Ascending aorta (tissue), 2 donors: ENCODE data around the gene FAM107A. TPM values are rescaled to one million over a fixed set of nuclear protein-coding genes. Genes with fewer than 3 reads are reported as not detected.
"Not testable (repeated sequence)": the region's sequence is repeated elsewhere in the genome, so short reads cannot be mapped to it uniquely, and the experiment has no call there.

Source experiments
- DNase-seq, 2 donors: peaks; one replicate each; pipeline ENCODE4 v3.0.0-alpha.2; 2019; ENCODE audit warnings: low spot score in 2 of 2
- H3K27ac ChIP-seq, 2 donors: fragments of 200-600 bp; sonication (generic); one replicate each; pipeline ENCODE4 v1.5.1; 2016 to 2017; ENCODE audit warnings: mild to moderate bottlenecking in 1 of 2
- H3K27me3 ChIP-seq: fragments of 200-600 bp; sonication (generic); one replicate; pipeline ENCODE4 v1.5.1; 2017
- H3K36me3 ChIP-seq, 2 donors: fragments of 200-600 bp; sonication (generic); one replicate each; pipeline ENCODE4 v1.5.1; 2016
- H3K4me1 ChIP-seq, 2 donors: fragments of 200-600 bp; sonication (generic); one replicate each; pipeline ENCODE4 v1.5.1; 2016 to 2017; ENCODE audit warnings: mild to moderate bottlenecking in 1 of 2
- H3K4me3 ChIP-seq, 2 donors: fragments of 200-600 bp; sonication (generic); one replicate each; pipeline ENCODE4 v1.5.1; 2016 to 2017; ENCODE audit warnings: mild to moderate bottlenecking in 1 of 2
- H3K9me3 ChIP-seq, 2 donors: fragments of 200-600 bp; sonication (generic); one replicate each; pipeline ENCODE4 v1.5.1; 2016
- intact Hi-C: fragments of 100-400 bp; cut with DNase I; formaldehyde crosslinking; loops from one replicate; pipeline ENCODE4 v1.15.1; 2023
- total RNA-seq: library from RNA; depleted of rRNA; stranded (reverse); fragments of >200 nt; gene quantifications from one replicate; pipeline ENCODE4 v1.1.0, GENCODE V29; 2016
- TF ChIP-seq, protein P1 (sequence below), 3 experiments: fragments of 200-600 bp in 2 of 3; fragments of 450-650 bp in 1 of 3; sonication (generic) in 2 of 3; IDR thresholded peaks; one replicate each; pipeline ENCODE4 v1.5.1; 2016 to 2019; ENCODE audit warnings: antibody characterized with exemption in 3 of 3, mild to moderate bottlenecking in 1 of 3, moderate library complexity in 1 of 3

FAM107A gene
- total RNA-seq, 1 donor from 2014 or later = 93.4 TPM

DNA sequence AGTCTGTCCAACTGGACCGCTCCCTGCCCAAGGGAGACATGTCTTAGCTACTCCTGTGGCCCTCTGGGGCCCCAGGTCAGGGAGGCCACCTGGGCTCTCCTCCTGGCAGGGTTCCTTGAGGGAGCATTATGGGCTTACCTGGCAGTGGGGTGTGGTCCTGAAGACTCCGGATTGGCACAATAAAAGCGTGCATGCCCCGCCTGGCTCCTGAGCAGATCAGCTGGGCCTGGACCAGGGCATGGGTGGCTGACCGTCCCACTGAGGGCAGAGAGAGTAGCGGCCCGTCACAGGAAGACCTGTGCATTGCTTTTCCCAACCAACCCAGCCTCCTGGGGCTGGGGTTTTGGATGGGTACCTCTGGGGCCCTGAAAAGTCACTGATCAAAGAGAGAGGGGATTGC, 45.6 kb downstream of the FAM107A start:
- intact Hi-C loops = loop anchor here (5.0 kb wide), 1 partner anchor 209 kb away; no protein-coding TSS in a partner anchor
- H3K36me3 ChIP-seq = peaks cover 5 to 55% of the 10 kb centered on the region in 2 donors

GRCh38 chr3:58530354-58530865, 46.8 kb downstream of the FAM107A start:
- Histone ChIP-seq H3K36me3 (peaks cover 5 to 61% of the 10 kb centered on the region in 2 donors), H3K27ac (no peak overlapping the region), H3K9me3 (no peaks in the 10 kb centered on the region), H3K4me3 (no peak overlapping the region), H3K27me3 (no peaks in the 10 kb centered on the region), H3K4me1 (no peaks in the 10 kb centered on the region)
- intact Hi-C loops = loop anchor here (5.0 kb wide), 1 partner anchor 208 kb away; no protein-coding TSS in a partner anchor
- TF ChIP-seq, protein P1, sequence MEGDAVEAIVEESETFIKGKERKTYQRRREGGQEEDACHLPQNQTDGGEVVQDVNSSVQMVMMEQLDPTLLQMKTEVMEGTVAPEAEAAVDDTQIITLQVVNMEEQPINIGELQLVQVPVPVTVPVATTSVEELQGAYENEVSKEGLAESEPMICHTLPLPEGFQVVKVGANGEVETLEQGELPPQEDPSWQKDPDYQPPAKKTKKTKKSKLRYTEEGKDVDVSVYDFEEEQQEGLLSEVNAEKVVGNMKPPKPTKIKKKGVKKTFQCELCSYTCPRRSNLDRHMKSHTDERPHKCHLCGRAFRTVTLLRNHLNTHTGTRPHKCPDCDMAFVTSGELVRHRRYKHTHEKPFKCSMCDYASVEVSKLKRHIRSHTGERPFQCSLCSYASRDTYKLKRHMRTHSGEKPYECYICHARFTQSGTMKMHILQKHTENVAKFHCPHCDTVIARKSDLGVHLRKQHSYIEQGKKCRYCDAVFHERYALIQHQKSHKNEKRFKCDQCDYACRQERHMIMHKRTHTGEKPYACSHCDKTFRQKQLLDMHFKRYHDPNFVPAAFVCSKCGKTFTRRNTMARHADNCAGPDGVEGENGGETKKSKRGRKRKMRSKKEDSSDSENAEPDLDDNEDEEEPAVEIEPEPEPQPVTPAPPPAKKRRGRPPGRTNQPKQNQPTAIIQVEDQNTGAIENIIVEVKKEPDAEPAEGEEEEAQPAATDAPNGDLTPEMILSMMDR (IDR thresholded peaks at IDR 0.05) = no peak
- no peak for DNase-seq

More for the DNA sequence above, 45.6 kb downstream of the FAM107A start:
- TF ChIP-seq, protein P1 (IDR thresholded peaks at IDR 0.05) = no peak
- Histone ChIP-seq H3K4me1 (peaks cover 0 to 5% of the 10 kb centered on the region in 2 donors), H3K27ac (no peak overlapping the region), H3K9me3 (no peaks in the 10 kb centered on the region), H3K4me3 (no peak overlapping the region), H3K27me3 (no peaks in the 10 kb centered on the region)
- DNase-seq = no peak

DNA sequence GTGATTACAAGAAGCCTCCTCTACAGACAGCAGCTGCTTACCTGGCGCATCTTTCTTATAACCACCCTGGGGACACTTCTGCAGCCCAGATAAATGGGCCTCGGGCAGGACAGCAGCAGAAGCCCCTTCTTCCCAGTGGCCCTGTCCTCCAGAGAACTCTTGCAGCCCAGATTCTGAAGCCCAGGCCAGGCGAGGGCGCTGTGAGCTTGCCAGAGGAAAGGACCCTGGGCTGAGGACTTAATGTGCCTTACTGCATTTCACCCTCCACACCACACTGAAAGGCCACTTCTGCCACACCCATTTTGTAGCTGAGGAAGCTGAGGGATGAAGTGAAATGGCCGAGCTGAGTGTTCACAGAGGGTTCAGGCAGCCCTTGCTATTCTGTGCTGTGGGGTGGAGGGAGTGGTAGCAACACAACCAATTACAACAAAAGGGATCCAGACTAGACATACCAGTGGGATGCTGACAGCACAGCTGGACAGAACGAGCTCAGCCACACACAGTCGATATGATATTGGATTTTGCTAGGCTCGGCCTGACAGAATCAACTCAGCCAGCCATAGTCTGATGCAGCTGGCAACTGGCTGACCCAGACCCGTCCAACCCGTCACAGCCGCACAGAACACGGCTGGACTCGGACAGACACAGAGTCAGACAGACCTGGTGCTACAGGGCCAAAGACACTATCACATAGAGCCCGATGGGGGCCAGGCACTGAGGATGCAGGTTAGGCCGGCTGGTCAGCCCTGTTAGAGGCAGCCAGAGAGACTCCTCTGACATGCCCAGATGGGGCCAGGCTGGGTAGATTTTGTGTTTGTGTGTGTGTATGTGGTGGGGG, 47.5 kb downstream of the FAM107A start:
- intact Hi-C loops = loop anchor here (5.0 kb wide), 1 partner anchor 207 kb away; no protein-coding TSS in a partner anchor
- no peak overlapping the region for H3K4me3 ChIP-seq
- H3K4me1 ChIP-seq = no peaks in the 10 kb centered on the region
- peaks cover 9 to 65% of the 10 kb centered on the region in 2 donors for H3K36me3 ChIP-seq
- no peak for DNase-seq
- no peaks in the 10 kb centered on the region for H3K9me3 ChIP-seq
- TF ChIP-seq, protein P1 (IDR thresholded peaks at IDR 0.05) = no peak
- H3K27me3 ChIP-seq = no peaks in the 10 kb centered on the region
- H3K27ac ChIP-seq = no peak overlapping the region

DNA sequence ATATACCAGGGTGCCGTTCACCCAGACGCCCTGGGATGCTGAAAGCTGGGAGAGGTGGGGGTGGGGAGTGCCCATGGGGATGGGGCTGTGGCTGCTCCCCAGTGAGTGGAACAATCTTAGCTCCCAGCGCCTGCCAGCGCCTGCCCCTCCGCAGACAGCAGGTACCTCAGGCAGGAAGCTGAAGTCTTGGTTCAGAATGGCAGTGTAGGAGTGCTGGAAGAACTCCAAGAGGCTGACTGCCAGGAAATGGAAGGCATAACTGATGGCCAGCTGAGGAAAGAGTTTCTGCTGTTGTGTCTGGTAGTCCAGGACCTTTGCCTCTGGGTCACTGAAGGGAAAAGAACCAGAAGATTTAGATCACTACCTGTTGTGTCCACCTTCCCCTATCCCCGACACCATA, 48.6 kb downstream of the FAM107A start:
- intact Hi-C loops = no loop called here

GRCh38 chr3:58527440-58527839, 49.8 kb downstream of the FAM107A start:
- H3K9me3 ChIP-seq, H3K4me1 ChIP-seq, H3K27ac ChIP-seq, H3K4me3 ChIP-seq, H3K27me3 ChIP-seq, intact Hi-C loops, DNase-seq: not testable (repeated sequence)
- H3K36me3 ChIP-seq = peaks cover 10 to 69% of the 10 kb centered on the region in 2 donors

More for the DNA sequence above, 48.6 kb downstream of the FAM107A start:
- H3K4me3 ChIP-seq = no peak overlapping the region
- DNase-seq = no peak
- no peaks in the 10 kb centered on the region for H3K4me1 ChIP-seq
- peaks cover 4 to 63% of the 10 kb centered on the region in 2 donors for H3K36me3 ChIP-seq
- no peak overlapping the region for H3K27ac ChIP-seq
- no peaks in the 10 kb centered on the region for H3K9me3 ChIP-seq
- no peaks in the 10 kb centered on the region for H3K27me3 ChIP-seq
- TF ChIP-seq, protein P1 (IDR thresholded peaks at IDR 0.05) = no peak

GRCh38 chr3:58526515-58526957, 50.7 kb downstream of the FAM107A start:
- H3K36me3 ChIP-seq = peaks cover 18 to 72% of the 10 kb centered on the region in 2 donors
- H3K27ac ChIP-seq = no peak overlapping the region
- intact Hi-C loops = no loop called here
- TF ChIP-seq, protein P1 (IDR thresholded peaks at IDR 0.05) = no peak
- H3K4me1 ChIP-seq = no peaks in the 10 kb centered on the region
- no peak for DNase-seq
- H3K4me3 ChIP-seq = no peak overlapping the region
- H3K9me3 ChIP-seq = no peaks in the 10 kb centered on the region
- H3K27me3 ChIP-seq = no peaks in the 10 kb centered on the region
